Ovary (tissue), 9 donors: ENCODE results near the gene TBXAS1. TPM values are rescaled to one million over a fixed set of nuclear protein-coding genes. Genes with fewer than 3 reads are reported as not detected.

Experiments
- DNase-seq, 5 donors: peaks; one replicate each; pipeline ENCODE4 v3.0.0-alpha.2; 2019 to 2020
- H3K27ac ChIP-seq, 2 donors: fragments of 200-600 bp; one replicate each; pipeline versions ENCODE4 v1.5.1 to v1.8.0; 2019 to 2022
- H3K27me3 ChIP-seq: fragments of 200-600 bp; one replicate; pipeline ENCODE4 v1.8.0; 2022
- H3K36me3 ChIP-seq: fragments of 200-600 bp; sonication (generic); one replicate; pipeline ENCODE4 v1.5.1; 2019
- H3K4me1 ChIP-seq: one replicate; pipeline ENCODE4 v1.8.1; 2013; ENCODE audit warnings: mild to moderate bottlenecking, moderate library complexity; ENCODE audit not compliant: insufficient read depth
- H3K4me3 ChIP-seq: fragments of 200-600 bp; sonication (generic); one replicate; pipeline ENCODE4 v1.5.1; 2017
- H3K9me3 ChIP-seq, 2 donors: fragments of 200-600 bp in 1 of 2; sonication (generic) in 1 of 2; one replicate each; pipeline versions ENCODE4 v1.5.1 to v1.8.1; 2013 to 2019; ENCODE audit warnings: mild to moderate bottlenecking in 1 of 2, moderate library complexity in 1 of 2
- EP300 ChIP-seq: sonication (generic); formaldehyde crosslinking; IDR thresholded peaks from one replicate; pipeline ENCODE4 v1.6.1; 2017; ENCODE audit warnings: antibody characterized with exemption
- POLR2A ChIP-seq: fragments of 450-650 bp; IDR thresholded peaks from one replicate; pipeline ENCODE4 v1.6.1; 2017; ENCODE audit warnings: antibody characterized with exemption, mild to moderate bottlenecking, moderate library complexity
- WGBS, 3 donors: extraction: QIAGEN DNeasy Blood & Tissue Kit in 1 of 3; methylation state at CpG; one replicate each; pipeline versions ENCODE4 v1.1.5 to v1.1.7; 2013 to 2017; 5-methylcytosine and 5-hydroxymethylcytosine counted together
- intact Hi-C, 4 donors: fragments of 100-400 bp; cut with DNase I; formaldehyde crosslinking; loops; one replicate each; pipeline versions ENCODE4 v1.11.0 to v1.15.1; 2022 to 2023
- polyA plus RNA-seq, 2 donors: library from polyadenylated mRNA; stranded (reverse); fragments of 200-250 nt in 1 of 2; fragments of 350-450 nt in 1 of 2; fragmentation: Illumina TruSeq in 1 of 2; extraction: RNeasy Lipid Tissue Mini Kit (QIAGEN cat#74804) in 1 of 2; gene quantifications; one replicate each; pipeline ENCODE4 v1.2.3, GENCODE V29; 2013 to 2014
- total RNA-seq, 7 donors: library from RNA; depleted of rRNA in 2 of 7; stranded (reverse); fragments of >200 nt in 2 of 7; fragmentation: NEBNext Ultra II Directional in 3 of 7; extraction: Animal tissue kit (Norgen Biotek cat#: 25700) in 3 of 7; gene quantifications; one replicate each; pipeline versions ENCODE4 v1.1.0 to v1.2.4, GENCODE V29; 2016 to 2023
- TF ChIP-seq, protein P1 (sequence below), 3 donors: fragments of 450-650 bp in 2 of 3; fragments of 200-600 bp in 1 of 3; IDR thresholded peaks; one replicate each; pipeline versions ENCODE4 v1.5.1 to v1.8.0; 2016 to 2022; ENCODE audit warnings: antibody characterized with exemption in 3 of 3, mild to moderate bottlenecking in 1 of 3
- donor health status: DM: no; HTN: no; CAD: no; lungs with moderate emphysema.
- donor health status: DM: no; HTN: no; CAD: no.
- donor health status: Bipolar disorder and iron deficiency.
- donor health status: DM: yes; HTN: yes; CAD: no.
- donor health status: DM: no; HTN: no; CAD: no.
- donor health status: DM: yes; HTN: yes; CAD: no.

The TBXAS1 gene
- total and polyA plus RNA-seq, 9 donors: 3.1 to 16.8 (median 9.0) TPM

DNA sequence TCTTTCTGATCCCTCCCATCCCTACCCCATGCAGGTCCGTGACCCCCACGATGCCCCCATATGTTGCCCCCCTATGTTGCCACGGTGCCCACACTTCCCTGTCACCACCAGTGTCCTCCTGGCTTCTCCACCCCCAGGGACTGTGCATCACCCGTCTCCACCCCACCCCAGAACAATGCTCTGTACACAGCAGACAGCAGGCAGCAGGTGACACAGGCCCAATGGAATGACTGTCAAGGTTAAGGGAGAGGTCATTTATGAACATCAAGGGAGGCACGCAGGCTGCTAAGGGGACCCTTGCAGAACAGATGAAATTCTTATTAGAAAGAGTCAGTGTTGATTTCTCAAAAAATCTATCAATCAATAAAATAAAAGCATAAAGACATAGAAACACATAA lies 162.2 kb downstream of the TBXAS1 start:
- DNase-seq: no peak
- H3K4me1 ChIP-seq: peaks cover 6% of the 10 kb centered on the region
- 84 to 90% (median 89%) methylated on average over 5 of the region's 5 CpGs for WGBS, 3 donors

DNA sequence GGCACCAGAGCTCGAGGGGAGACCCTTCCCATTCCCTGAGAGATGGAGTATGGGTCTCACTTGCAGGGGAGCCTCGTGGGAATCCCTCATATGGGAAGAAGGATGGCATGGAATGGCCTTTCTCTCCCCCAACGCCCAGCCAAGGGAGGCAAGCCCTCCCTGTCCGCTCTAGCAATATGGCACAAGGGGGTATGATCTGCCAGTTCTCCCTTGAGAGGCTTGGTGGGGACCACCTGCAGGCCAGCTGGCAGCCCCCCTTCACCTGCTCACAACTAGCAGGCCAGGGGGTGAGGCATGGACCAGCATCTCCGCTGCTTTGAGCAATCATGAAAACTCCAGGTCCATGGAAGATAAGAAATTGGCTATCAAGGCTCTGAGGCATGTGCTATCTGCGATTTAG lies 162.8 kb downstream of the TBXAS1 start:
- H3K4me1 ChIP-seq: peaks cover 6% of the 10 kb centered on the region

More for the DNA sequence above, 162.2 kb downstream of the TBXAS1 start:
- Histone ChIP-seq H3K4me3 (no peak overlapping the region), H3K27me3 (no peaks in the 10 kb centered on the region), H3K27ac (no peak overlapping the region), H3K36me3 (no peaks in the 10 kb centered on the region), H3K9me3 (no peaks in the 10 kb centered on the region)
- intact Hi-C loops: no loop called here
- TF ChIP-seq POLR2A (no peak), EP300 (no peak)
- TF ChIP-seq, protein P1, sequence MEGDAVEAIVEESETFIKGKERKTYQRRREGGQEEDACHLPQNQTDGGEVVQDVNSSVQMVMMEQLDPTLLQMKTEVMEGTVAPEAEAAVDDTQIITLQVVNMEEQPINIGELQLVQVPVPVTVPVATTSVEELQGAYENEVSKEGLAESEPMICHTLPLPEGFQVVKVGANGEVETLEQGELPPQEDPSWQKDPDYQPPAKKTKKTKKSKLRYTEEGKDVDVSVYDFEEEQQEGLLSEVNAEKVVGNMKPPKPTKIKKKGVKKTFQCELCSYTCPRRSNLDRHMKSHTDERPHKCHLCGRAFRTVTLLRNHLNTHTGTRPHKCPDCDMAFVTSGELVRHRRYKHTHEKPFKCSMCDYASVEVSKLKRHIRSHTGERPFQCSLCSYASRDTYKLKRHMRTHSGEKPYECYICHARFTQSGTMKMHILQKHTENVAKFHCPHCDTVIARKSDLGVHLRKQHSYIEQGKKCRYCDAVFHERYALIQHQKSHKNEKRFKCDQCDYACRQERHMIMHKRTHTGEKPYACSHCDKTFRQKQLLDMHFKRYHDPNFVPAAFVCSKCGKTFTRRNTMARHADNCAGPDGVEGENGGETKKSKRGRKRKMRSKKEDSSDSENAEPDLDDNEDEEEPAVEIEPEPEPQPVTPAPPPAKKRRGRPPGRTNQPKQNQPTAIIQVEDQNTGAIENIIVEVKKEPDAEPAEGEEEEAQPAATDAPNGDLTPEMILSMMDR (IDR thresholded peaks at IDR 0.05): no peak

DNA sequence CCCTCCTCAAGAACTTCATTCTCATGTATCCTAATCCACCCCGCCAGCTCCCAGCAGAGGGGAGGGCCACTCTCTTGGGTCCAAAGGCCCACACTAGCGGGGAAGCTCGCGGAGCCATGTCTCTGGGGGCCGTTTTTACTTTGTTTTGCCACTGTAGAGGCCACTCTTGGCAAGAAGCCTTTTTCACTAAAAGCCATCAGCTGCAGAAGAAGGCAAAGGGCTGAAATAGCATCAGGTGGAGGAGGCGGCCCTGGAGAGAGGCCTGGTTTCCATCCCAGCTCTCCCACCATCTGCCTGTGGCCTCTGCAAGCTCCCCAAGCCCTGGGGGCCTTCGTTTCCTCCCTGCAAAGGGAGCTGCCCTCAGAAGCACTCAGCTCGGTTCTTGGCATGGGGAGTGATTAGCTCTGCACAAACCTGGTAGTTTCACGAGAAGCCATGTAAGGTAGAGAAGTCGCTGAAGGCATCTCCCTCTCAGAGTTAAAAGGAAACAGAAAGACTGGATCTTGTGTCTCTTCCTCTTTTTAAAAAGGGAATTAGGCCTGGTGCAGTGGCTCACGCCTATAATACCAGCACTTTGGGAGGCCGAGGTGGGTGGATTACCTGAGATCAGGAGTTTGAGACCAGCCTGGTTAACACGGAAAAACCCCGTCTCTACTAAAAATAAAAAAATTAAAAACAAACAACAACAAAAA lies 163.4 kb downstream of the TBXAS1 start:
- intact Hi-C loops: no loop called here
- Histone ChIP-seq H3K4me1 (peaks cover 6% of the 10 kb centered on the region), H3K36me3 (no peaks in the 10 kb centered on the region), H3K27me3 (no peaks in the 10 kb centered on the region), H3K27ac (no peak overlapping the region), H3K9me3 (no peaks in the 10 kb centered on the region), H3K4me3 (no peak overlapping the region)
- WGBS, 3 donors: 67 to 74% (median 68%) methylated on average over 14 of the region's 14 CpGs
- DNase-seq: no peak
- TF ChIP-seq EP300 (no peak), POLR2A (no peak)
- TF ChIP-seq, protein P1 (IDR thresholded peaks at IDR 0.05): no peak

More for the DNA sequence above, 162.8 kb downstream of the TBXAS1 start:
- DNase-seq: no peak
- Histone ChIP-seq H3K4me3 (no peak overlapping the region), H3K27ac (no peak overlapping the region), H3K27me3 (no peaks in the 10 kb centered on the region), H3K36me3 (no peaks in the 10 kb centered on the region), H3K9me3 (no peaks in the 10 kb centered on the region)
- intact Hi-C loops: no loop called here
- TF ChIP-seq POLR2A: no peak
- TF ChIP-seq EP300: no peak
- TF ChIP-seq, protein P1 (IDR thresholded peaks at IDR 0.05): no peak
- WGBS, 3 donors: 74 to 81% (median 80%) methylated on average over 6 of the region's 6 CpGs

DNA sequence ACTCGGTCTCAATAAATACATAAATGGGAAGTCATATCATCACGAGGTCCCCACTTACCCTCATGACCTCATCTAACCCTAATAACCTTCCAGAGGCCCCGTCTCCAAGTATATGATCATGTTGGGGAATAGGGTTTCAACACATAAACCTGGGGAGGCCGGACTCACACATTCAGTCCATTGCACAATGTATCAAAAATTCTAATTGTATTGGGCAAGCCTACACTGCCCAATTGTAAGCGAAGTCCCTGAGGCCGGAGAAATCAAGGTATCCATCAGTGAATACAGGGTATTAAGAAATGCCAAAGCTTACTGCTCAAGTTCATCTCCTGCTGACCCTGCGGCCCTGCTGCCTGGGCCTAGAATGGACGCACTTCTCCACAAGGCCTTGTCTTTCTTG lies 164.1 kb downstream of the TBXAS1 start:
- TF ChIP-seq EP300 (no peak), POLR2A (no peak)
- TF ChIP-seq, protein P1 (IDR thresholded peaks at IDR 0.05): no peak
- H3K9me3 ChIP-seq: no peaks in the 10 kb centered on the region
- intact Hi-C loops: no loop called here
- no peak overlapping the region for H3K4me3 ChIP-seq
- 96 to 97% (median 97%) methylated on average over 8 of the region's 8 CpGs for WGBS, 3 donors
- H3K27me3 ChIP-seq: no peaks in the 10 kb centered on the region
- no peak for DNase-seq
- H3K27ac ChIP-seq: no peak overlapping the region
- no peaks in the 10 kb centered on the region for H3K36me3 ChIP-seq
- H3K4me1 ChIP-seq: peaks cover 6% of the 10 kb centered on the region
